A673 (cell line): ENCODE measurements around the gene NDUFA11. TPM values are rescaled to one million over a fixed set of nuclear protein-coding genes. Genes with fewer than 3 reads are reported as not detected.

Experiments used
- BruUV-seq: library from RNA; stranded (reverse); fragments of 400-500 nt; replicated peaks from 2 replicates; lab custom pipeline; 2021; lab: Mats Ljungman, UMichigan
- CTCF ChIA-PET: fragments of 300-600 bp; sonication (Branson Sonifier 250); formaldehyde crosslinking; loops from one replicate; lab custom pipeline; 2022; ENCODE audit warnings: antibody characterized with exemption; lab: Charles Lee
- POLR2A ChIA-PET: fragments of 300-600 bp; sonication (Branson Sonifier 250); formaldehyde crosslinking; loops from one replicate; lab custom pipeline; 2022; ENCODE audit warnings: antibody characterized with exemption; ENCODE audit not compliant: low non-redundant PET; lab: Charles Lee
- DNase-seq: peaks from one replicate; pipeline ENCODE4 v3.0.0-alpha.2; 2015; ENCODE audit warnings: low spot score
- H3K27ac ChIP-seq: fragments of 200-600 bp; sonication (generic); 2 replicates; pipeline ENCODE4 v1.5.1; 2016; ENCODE audit warnings: mixed run types, low read depth, mild to moderate bottlenecking, mixed read lengths, antibody characterized with exemption, low read length; ENCODE audit not compliant: poor library complexity, severe bottlenecking
- H3K27me3 ChIP-seq: fragments of 200-600 bp; sonication (generic); replicated peaks from 2 replicates; pipeline ENCODE4 v1.6.1; 2017; ENCODE audit warnings: mixed run types, low read depth, mild to moderate bottlenecking, mixed read lengths, antibody characterized with exemption, low read length; ENCODE audit not compliant: insufficient read depth, poor library complexity
- H3K36me3 ChIP-seq: fragments of 200-600 bp; sonication (generic); 2 replicates; pipeline ENCODE4 v1.6.1; 2016; ENCODE audit warnings: mixed run types, mild to moderate bottlenecking, mixed read lengths, antibody characterized with exemption, low read length; ENCODE audit not compliant: insufficient read depth, poor library complexity, severe bottlenecking
- H3K4me1 ChIP-seq: fragments of 200-600 bp; sonication (generic); 2 replicates; pipeline ENCODE4 v1.6.1; 2017; ENCODE audit warnings: mixed run types, mild to moderate bottlenecking, mixed read lengths, antibody characterized with exemption, low read length; ENCODE audit not compliant: insufficient read depth, poor library complexity, severe bottlenecking
- H3K4me3 ChIP-seq: fragments of 200-600 bp; sonication (generic); 2 replicates; pipeline ENCODE4 v1.5.1; 2016; ENCODE audit warnings: low read depth, mixed run types, mild to moderate bottlenecking, mixed read lengths, low read length; ENCODE audit not compliant: poor library complexity, severe bottlenecking
- H3K9me3 ChIP-seq: fragments of 200-600 bp; sonication (generic); 2 replicates; pipeline ENCODE4 v1.6.1; 2016; ENCODE audit warnings: mixed run types, low read depth, mild to moderate bottlenecking, mixed read lengths, antibody characterized with exemption, low read length; ENCODE audit not compliant: poor library complexity, severe bottlenecking
- CTCF ChIP-seq: fragments of 300-800, 200-600 bp; sonication (generic); conservative IDR thresholded peaks from 2 replicates; pipeline ENCODE4 v1.5.1; 2017; ENCODE audit warnings: low read depth, mild to moderate bottlenecking, antibody characterized with exemption, low read length, moderate library complexity, mixed read lengths
- EZH2 ChIP-seq: fragments of 200-600 bp; sonication (generic); IDR thresholded peaks from 2 replicates; pipeline ENCODE4 v1.6.1; 2017; ENCODE audit warnings: borderline replicate concordance, low read depth, mild to moderate bottlenecking, mixed read lengths, antibody characterized with exemption, low read length; ENCODE audit not compliant: poor library complexity, severe bottlenecking
- intact Hi-C: fragments of 100-400 bp; cut with micrococcal nuclease; formaldehyde crosslinking; loops from one replicate; pipeline ENCODE4 v1.10.0; 2022; ENCODE audit not compliant: unreplicated experiment
- total RNA-seq: library from RNA; stranded (reverse); gene quantifications from 2 replicates; pipeline ENCODE4 v1.2.3, GENCODE V29; 2021

Gene NDUFA11
- total RNA-seq, 1 experiment from 2014 or later, result 290 TPM

DNA sequence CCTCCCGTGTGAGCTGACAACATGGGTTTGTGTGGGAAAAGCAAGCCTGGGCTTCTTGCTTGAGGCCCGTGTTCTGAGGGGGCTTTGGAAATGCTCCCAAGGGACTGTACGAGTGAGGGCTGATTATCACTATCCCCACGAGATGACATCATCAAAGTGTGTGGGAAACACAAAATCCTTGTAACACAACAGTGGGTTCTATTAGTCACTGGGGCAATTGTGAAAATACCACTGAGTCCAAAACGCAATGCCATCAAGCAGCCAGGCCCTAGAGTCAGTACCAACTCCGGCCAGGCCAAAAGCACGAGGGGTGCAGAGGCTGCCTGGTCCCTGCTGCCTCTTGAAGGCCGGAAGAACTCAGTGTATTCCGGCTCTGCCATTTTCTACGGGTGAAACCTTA is 40.0 kb upstream of the NDUFA11 start:
- Histone ChIP-seq H3K27me3 (no peaks in the 10 kb centered on the region), H3K4me3 (no peak overlapping the region), H3K36me3 (peaks cover 21% of the 10 kb centered on the region), H3K27ac (peak overlapping the region; percentile 9), H3K9me3 (no peaks in the 10 kb centered on the region), H3K4me1 (peaks cover 12% of the 10 kb centered on the region)
- CTCF ChIA-PET, result no interaction called here
- BruUV-seq, result no TSS peak
- intact Hi-C loops, result no loop called here
- POLR2A ChIA-PET, result no interaction called here
- DNase-seq, result no peak
- no peak for TF ChIP-seq CTCF
- TF ChIP-seq EZH2, result no peak

DNA sequence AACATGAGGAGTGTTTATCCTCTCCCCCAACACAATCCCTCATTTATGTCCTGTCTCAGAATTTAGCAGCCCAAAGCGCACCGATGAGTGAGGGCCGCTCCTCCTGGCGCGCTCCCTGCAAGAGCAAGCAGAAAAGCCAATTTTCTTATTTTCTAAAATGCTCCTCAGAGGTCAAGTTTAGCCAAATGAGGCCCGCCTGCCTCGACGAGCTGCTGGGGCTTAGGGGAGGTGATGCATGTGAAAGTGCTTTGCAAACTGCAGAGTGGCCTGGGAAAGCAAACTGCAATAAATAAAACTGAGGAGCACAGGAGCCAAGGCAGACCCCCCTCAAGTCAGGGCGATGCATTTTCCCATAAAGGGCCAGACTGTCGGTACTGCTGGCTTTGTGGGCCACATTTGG is 39.5 kb upstream of the NDUFA11 start:
- H3K4me3 ChIP-seq, result no peak overlapping the region
- peaks cover 21% of the 10 kb centered on the region for H3K36me3 ChIP-seq
- H3K4me1 ChIP-seq, result peaks cover 12% of the 10 kb centered on the region
- no TSS peak for BruUV-seq
- no peak for TF ChIP-seq EZH2
- TF ChIP-seq CTCF, result no peak
- CTCF ChIA-PET, result no interaction called here
- intact Hi-C loops, result no loop called here
- POLR2A ChIA-PET, result no interaction called here
- H3K27me3 ChIP-seq, result no peaks in the 10 kb centered on the region
- no peaks in the 10 kb centered on the region for H3K9me3 ChIP-seq
- no peak overlapping the region for H3K27ac ChIP-seq
- DNase-seq, result no peak

DNA sequence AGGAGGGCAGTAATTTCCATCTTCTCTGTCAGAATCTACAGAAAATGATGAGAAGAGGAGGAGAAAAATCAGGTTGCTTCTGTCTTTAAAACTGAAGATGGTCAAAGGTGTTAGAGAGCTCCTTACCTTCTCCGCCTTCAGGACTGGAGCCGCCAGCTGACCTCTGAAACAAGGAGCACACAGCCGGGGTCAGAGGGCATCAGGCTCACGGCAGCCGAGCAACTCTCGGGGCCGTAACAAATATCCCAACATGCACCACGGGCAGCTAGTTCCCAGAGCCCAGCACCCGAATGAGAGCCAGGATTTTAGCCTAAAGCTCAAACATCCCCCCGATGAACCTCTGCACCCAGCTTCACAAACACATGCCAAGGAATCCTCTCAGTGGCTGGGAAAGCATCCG is 38.1 kb upstream of the NDUFA11 start:
- DNase-seq, result no peak
- BruUV-seq, result no TSS peak
- no peak overlapping the region for H3K4me3 ChIP-seq
- H3K27ac ChIP-seq, result no peak overlapping the region
- no peaks in the 10 kb centered on the region for H3K9me3 ChIP-seq
- H3K4me1 ChIP-seq, result peaks cover 5% of the 10 kb centered on the region
- ChIA-PET POLR2A (no interaction called here), CTCF (no interaction called here)
- H3K36me3 ChIP-seq, result peaks cover 28% of the 10 kb centered on the region
- no peaks in the 10 kb centered on the region for H3K27me3 ChIP-seq
- TF ChIP-seq CTCF (no peak), EZH2 (no peak)
- intact Hi-C loops, result no loop called here
